Retina (tissue), 1 donor: Measurements from ENCODE around the gene RPTOR.
"Not testable (repeated sequence)": the region's sequence is repeated elsewhere in the genome, so short reads cannot be mapped to it uniquely, and the experiment has no call there.

Experiments used
- DNase-seq: peaks from one replicate; pipeline ENCODE4 v3.0.0-alpha.2; 2016

Gene RPTOR

GRCh38 chr17:80544655-80545498 lies at the start of gene RPTOR:
Gene RPTOR (plus strand): TSS chr17:80544838. CDS start chr17:80545630, 792 bp downstream.
- peak; percentile 96 for DNase-seq

- DNase-seq: no peak
Measured at GRCh38 chr17:80497726-80498241, 46.9 kb upstream of the RPTOR start.

GRCh38 chr17:80498242-80498919 lies 46.3 kb upstream of the RPTOR start:
- DNase-seq: peak; percentile 91

GRCh38 chr17:80498920-80499410 lies 45.7 kb upstream of the RPTOR start:
- DNase-seq: no peak

GRCh38 chr17:80499560-80499959 lies 45.1 kb upstream of the RPTOR start:
- no peak for DNase-seq

GRCh38 chr17:80499961-80500665 lies 44.5 kb upstream of the RPTOR start:
- DNase-seq: peak; percentile 44

GRCh38 chr17:80501741-80502577 lies 42.7 kb upstream of the RPTOR start:
- peak; percentile 46 for DNase-seq

GRCh38 chr17:80502578-80502877 lies 42.1 kb upstream of the RPTOR start:
- no peak for DNase-seq

- DNase-seq: no peak
Measured at GRCh38 chr17:80503031-80503430, 41.6 kb upstream of the RPTOR start.

- DNase-seq: no peak
Measured at GRCh38 chr17:80503921-80504320, 40.7 kb upstream of the RPTOR start.

GRCh38 chr17:80504686-80505413 lies 39.8 kb upstream of the RPTOR start:
- DNase-seq: no peak

GRCh38 chr17:80507177-80507576 lies 37.5 kb upstream of the RPTOR start:
- not testable (repeated sequence) for DNase-seq

- DNase-seq: no peak
Measured at GRCh38 chr17:80507965-80508364, 36.7 kb upstream of the RPTOR start.

GRCh38 chr17:80509311-80509710 lies 35.3 kb upstream of the RPTOR start:
- DNase-seq: no peak

- no peak for DNase-seq
Measured at GRCh38 chr17:80510132-80510531, 34.5 kb upstream of the RPTOR start.

GRCh38 chr17:80510772-80511171 lies 33.9 kb upstream of the RPTOR start:
- DNase-seq: no peak

- DNase-seq: no peak
Measured at GRCh38 chr17:80511222-80512180, 33.1 kb upstream of the RPTOR start.

GRCh38 chr17:80512233-80512632 lies 32.4 kb upstream of the RPTOR start:
- DNase-seq: no peak

- DNase-seq: no peak
Measured at GRCh38 chr17:80513201-80513600, 31.4 kb upstream of the RPTOR start.

- no peak for DNase-seq
Measured at GRCh38 chr17:80513892-80514291, 30.7 kb upstream of the RPTOR start.
